MCF 10A (cell line): ENCODE data around the gene SPOCK3. TPM values are rescaled to one million over a fixed set of nuclear protein-coding genes. Genes with fewer than 3 reads are reported as not detected.

Experiments used
- BruUV-seq: library from RNA; stranded (reverse); fragments of 400-500 nt; replicated peaks from 2 replicates; lab custom pipeline; 2021; lab: Mats Ljungman, UMichigan
- CTCF ChIA-PET: fragments of 300-600 bp; sonication (Branson Sonifier 250); formaldehyde crosslinking; extraction: SDS; loops from one replicate; lab custom pipeline; 2021; ENCODE audit warnings: antibody characterized with exemption, inconsistent platforms; lab: Yijun Ruan, JAX
- POLR2A ChIA-PET: fragments of 300-600, 350-650 bp; sonication (Branson Sonifier 250); formaldehyde crosslinking; extraction: SDS; loops from one replicate; lab custom pipeline; 2020; ENCODE audit warnings: antibody characterized with exemption, inconsistent platforms; lab: Yijun Ruan, JAX
- DNase-seq: peaks from one replicate; pipeline ENCODE4 v3.0.0-alpha.2; 2018; ENCODE audit not compliant: unreplicated experiment
- H3K27ac Mint-ChIP-seq: one replicate; pipeline ENCODE4 v1.8.0; 2022; ENCODE audit warnings: mild to moderate bottlenecking, low read depth, mixed read lengths; ENCODE audit not compliant: unreplicated experiment
- H3K27me3 Mint-ChIP-seq: one replicate; pipeline ENCODE4 v1.8.0; 2022; ENCODE audit warnings: mixed read lengths; ENCODE audit not compliant: insufficient read depth, unreplicated experiment
- H3K36me3 Mint-ChIP-seq: one replicate; pipeline ENCODE4 v1.8.0; 2022; ENCODE audit warnings: mild to moderate bottlenecking, moderate library complexity, mixed read lengths; ENCODE audit not compliant: insufficient read depth, unreplicated experiment
- H3K4me1 Mint-ChIP-seq: one replicate; pipeline ENCODE4 v1.8.0; 2022; ENCODE audit warnings: mixed read lengths; ENCODE audit not compliant: insufficient read depth, unreplicated experiment
- H3K4me3 Mint-ChIP-seq: one replicate; pipeline ENCODE4 v1.8.0; 2022; ENCODE audit warnings: mild to moderate bottlenecking, moderate library complexity, mixed read lengths; ENCODE audit not compliant: unreplicated experiment
- H3K9me3 Mint-ChIP-seq: one replicate; pipeline ENCODE4 v1.8.0; 2022; ENCODE audit warnings: mixed read lengths; ENCODE audit not compliant: unreplicated experiment
- CTCF ChIP-seq: fragments of 200-600 bp; IDR thresholded peaks from one replicate; pipeline ENCODE4 v1.8.0; 2022; ENCODE audit warnings: antibody characterized with exemption, mild to moderate bottlenecking; ENCODE audit not compliant: unreplicated experiment
- intact Hi-C: fragments of 100-400 bp; cut with micrococcal nuclease; formaldehyde crosslinking; loops from 2 replicates; pipeline ENCODE4 v1.14.1; 2022
- total RNA-seq: library from RNA; stranded (reverse); gene quantifications from 2 replicates; pipeline ENCODE4 v1.2.3, GENCODE V29; 2022

The SPOCK3 gene
- total RNA-seq, 1 experiment from 2014 or later: not detected

DNA sequence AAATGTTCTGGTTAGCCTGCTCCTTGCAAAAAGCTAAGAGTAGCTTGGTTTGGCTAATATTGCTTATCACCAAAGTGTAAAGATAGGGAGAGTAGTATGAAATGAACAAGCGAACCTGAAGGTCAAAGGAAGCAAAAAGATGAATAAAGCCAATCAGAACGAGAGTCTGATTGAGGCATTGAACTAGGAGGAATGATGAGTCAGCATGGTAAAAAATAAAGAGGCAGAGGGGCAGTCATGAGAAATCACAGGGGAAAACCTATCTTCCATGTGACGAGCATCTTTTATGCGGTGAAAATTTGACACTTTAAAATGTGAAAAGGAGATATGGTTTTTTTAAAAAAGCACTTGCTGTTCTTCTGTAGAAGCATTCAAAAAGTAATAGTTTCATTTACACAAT is 533.7 kb downstream of the SPOCK3 start:
- Mint-ChIP-seq H3K4me1 (no peaks in the 10 kb centered on the region), H3K9me3 (peaks cover 15% of the 10 kb centered on the region), H3K4me3 (no peak overlapping the region), H3K27me3 (no peaks in the 10 kb centered on the region), H3K27ac (no peak overlapping the region), H3K36me3 (no peaks in the 10 kb centered on the region)
- intact Hi-C loops: no loop called here
- no peak for TF ChIP-seq CTCF
- no peak for DNase-seq
- BruUV-seq: no TSS peak
- CTCF ChIA-PET: no interaction called here
- POLR2A ChIA-PET: no interaction called here

DNA sequence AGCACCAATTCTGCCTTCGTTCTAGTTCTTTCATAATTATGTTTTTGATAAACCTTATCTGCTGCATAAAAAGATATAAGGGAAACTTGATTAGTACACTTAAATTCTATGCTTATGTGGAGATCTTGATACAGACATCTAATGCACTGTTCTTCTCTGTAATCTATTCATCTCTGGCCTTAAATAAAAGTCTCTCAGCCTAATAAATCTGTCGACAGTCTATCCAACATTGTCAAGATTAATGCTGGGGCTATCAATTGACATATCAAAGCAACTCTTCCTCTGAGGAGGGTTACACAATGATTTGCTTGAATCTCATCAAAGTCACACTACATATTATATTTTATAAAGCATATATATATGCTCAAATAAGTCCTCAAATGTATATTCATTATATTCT is 545.5 kb downstream of the SPOCK3 start:
- no peak for TF ChIP-seq CTCF
- ChIA-PET POLR2A (no interaction called here), CTCF (no interaction called here)
- Mint-ChIP-seq H3K4me3 (no peak overlapping the region), H3K27ac (no peak overlapping the region), H3K36me3 (no peaks in the 10 kb centered on the region), H3K27me3 (no peaks in the 10 kb centered on the region), H3K9me3 (no peaks in the 10 kb centered on the region), H3K4me1 (peaks cover 6% of the 10 kb centered on the region)
- BruUV-seq: no TSS peak
- intact Hi-C loops: no loop called here
- DNase-seq: no peak

- intact Hi-C loops: no loop called here
- DNase-seq: no peak
- H3K4me1 Mint-ChIP-seq: peaks cover 6% of the 10 kb centered on the region
- BruUV-seq: no TSS peak
- TF ChIP-seq CTCF: no peak
- H3K9me3 Mint-ChIP-seq: no peaks in the 10 kb centered on the region
- no peak overlapping the region for H3K27ac Mint-ChIP-seq
- H3K36me3 Mint-ChIP-seq: no peaks in the 10 kb centered on the region
- no peak overlapping the region for H3K4me3 Mint-ChIP-seq
- H3K27me3 Mint-ChIP-seq: no peaks in the 10 kb centered on the region
- CTCF ChIA-PET: no interaction called here
- POLR2A ChIA-PET: no interaction called here
Measured at GRCh38 chr4:166687828-166688227, 546.5 kb downstream of the SPOCK3 start.
